HFF-Myc (cell line): ENCODE data around the gene PHACTR2.
"Not testable (repeated sequence)": the region's sequence is repeated elsewhere in the genome, so short reads cannot be mapped to it uniquely, and the experiment has no call there.

Source experiments
- DNase-seq: peaks from one replicate; pipeline ENCODE4 v3.0.0-alpha.2; 2011; ENCODE audit warnings: low read depth; ENCODE audit errors: extremely low read depth
- H3K4me3 ChIP-seq: replicated peaks from 2 replicates; pipeline ENCODE4 v1.5.1; 2011; ENCODE audit warnings: low read depth, mild to moderate bottlenecking, control low read depth, low read length
- CTCF ChIP-seq: IDR thresholded peaks from 2 replicates; pipeline ENCODE4 v1.5.1; 2012; ENCODE audit warnings: mild to moderate bottlenecking, low read depth, low read length, control low read depth; ENCODE audit errors: missing control alignments

PHACTR2 gene

GRCh38 chr6:143727035-143727434, 49.3 kb downstream of the PHACTR2 start:
- no peak overlapping the region for H3K4me3 ChIP-seq
- DNase-seq = no peak
- no peak for TF ChIP-seq CTCF

GRCh38 chr6:143731789-143732188, 54.0 kb downstream of the PHACTR2 start:
- no peak for TF ChIP-seq CTCF
- no peak for DNase-seq
- H3K4me3 ChIP-seq = no peak overlapping the region

GRCh38 chr6:143732536-143732935, 54.8 kb downstream of the PHACTR2 start:
- no peak overlapping the region for H3K4me3 ChIP-seq
- no peak for DNase-seq
- no peak for TF ChIP-seq CTCF

- H3K4me3 ChIP-seq = no peak overlapping the region
- no peak for DNase-seq
- TF ChIP-seq CTCF = no peak
These were observed 55.7 kb downstream of the PHACTR2 start for GRCh38 chr6:143733510-143733909.

- TF ChIP-seq CTCF = no peak
- DNase-seq = no peak
- no peak overlapping the region for H3K4me3 ChIP-seq
These were observed 56.9 kb downstream of the PHACTR2 start for GRCh38 chr6:143734641-143735063.

GRCh38 chr6:143738072-143738690, 60.4 kb downstream of the PHACTR2 start:
- not testable (repeated sequence) for H3K4me3 ChIP-seq, DNase-seq

- no peak for DNase-seq
- no peak overlapping the region for H3K4me3 ChIP-seq
- TF ChIP-seq CTCF = no peak
These were observed 61.6 kb downstream of the PHACTR2 start for GRCh38 chr6:143739341-143739851.
